Activated T-helper 1 cell treated with anti-CD3 and anti-CD28 coated beads, Interleukin-12 subunit alpha, Interleukin-12 subunit beta, Interleukin-2, Interleukin-4 antibody, amounts not matched to agents 30 ng/mL and 10 ng/mL and 1 ng/mL, durations not matched to agents 14 hours and 24 hours and 36 hours (primary cell): ENCODE data around the gene CDCP2. TPM values are rescaled to one million over a fixed set of nuclear protein-coding genes. Genes with fewer than 3 reads are reported as not detected.

Experiments
- total RNA-seq: library from RNA; stranded (reverse); gene quantifications from 2 replicates; pipeline ENCODE4 v1.2.3, GENCODE V29; 2022

CDCP2 gene
- total RNA-seq, 1 donor from 2014 or later: not detected

Other genes starting within 250 kb of the CDCP2 start
- gene IFT25, start 207.3 kb downstream of the CDCP2 start, total RNA-seq: 50.2 and 52.6 TPM in 2 replicates
- gene LRRC42, start 206.7 kb downstream of the CDCP2 start, total RNA-seq: 30.7 and 32.8 TPM in 2 replicates
- not detected in 2 replicates for gene LDLRAD1, start 134.8 kb downstream of the CDCP2 start, total RNA-seq
- gene TMEM59, start 99.8 kb downstream of the CDCP2 start, total RNA-seq: 119 and 133 TPM in 2 replicates
- gene TCEANC2, start 99.4 kb downstream of the CDCP2 start, total RNA-seq: 11.8 and 12.0 TPM in 2 replicates
- 8.3 and 11.3 TPM in 2 replicates for gene CYB5RL, start 47.0 kb upstream of the CDCP2 start, total RNA-seq
- 145 and 150 TPM in 2 replicates for gene MRPL37, start 47.2 kb upstream of the CDCP2 start, total RNA-seq